IPS DF 19.7 (cell line): ENCODE measurements around the gene ARHGAP45.
"Not testable (repeated sequence)": the region's sequence is repeated elsewhere in the genome, so short reads cannot be mapped to it uniquely, and the experiment has no call there.

ENCODE experiments used
- DNase-seq: peaks from one replicate; pipeline ENCODE4 v3.0.0-alpha.2; 2013; ENCODE audit warnings: low read depth, low spot score

The ARHGAP45 gene

DNA sequence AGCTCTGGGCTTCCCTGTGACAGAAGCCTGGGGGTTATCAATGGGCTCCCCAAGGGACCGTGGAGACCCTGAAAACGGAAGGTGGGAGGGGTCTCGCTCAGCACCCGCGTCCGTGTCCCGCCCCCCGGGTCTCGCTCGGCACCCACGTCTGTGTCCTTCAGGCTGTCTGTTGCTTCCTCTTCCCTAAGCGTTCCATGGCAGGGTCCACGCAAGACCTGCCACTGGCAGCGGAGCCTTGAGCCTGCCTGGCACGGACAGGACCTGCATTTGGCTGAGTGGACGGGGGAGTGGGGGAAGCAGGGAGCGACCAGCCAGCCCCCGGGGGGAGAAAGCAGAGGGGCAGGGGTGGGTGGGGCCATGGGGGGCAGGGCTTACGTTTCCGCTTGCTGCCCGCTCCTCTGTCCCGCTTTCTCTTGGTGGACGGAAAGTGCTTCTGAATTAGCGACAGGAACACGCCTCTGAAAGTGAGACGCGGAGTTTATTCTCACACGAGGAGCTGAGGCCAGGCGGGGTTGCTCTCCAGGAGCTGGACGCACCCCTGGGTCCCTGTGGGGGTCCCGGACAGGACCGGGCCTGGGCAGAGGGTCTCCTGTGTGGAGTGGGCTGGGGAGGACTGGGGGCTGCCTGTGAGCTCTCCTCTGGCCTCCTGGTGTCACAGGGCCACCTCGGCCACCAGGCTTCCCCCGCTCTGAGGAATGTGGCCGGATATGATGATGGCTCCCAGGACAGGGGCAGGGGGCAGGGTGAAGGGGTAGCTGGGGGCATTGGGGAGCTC, 48.9 kb downstream of the ARHGAP45 start:
- no peak for DNase-seq

DNA sequence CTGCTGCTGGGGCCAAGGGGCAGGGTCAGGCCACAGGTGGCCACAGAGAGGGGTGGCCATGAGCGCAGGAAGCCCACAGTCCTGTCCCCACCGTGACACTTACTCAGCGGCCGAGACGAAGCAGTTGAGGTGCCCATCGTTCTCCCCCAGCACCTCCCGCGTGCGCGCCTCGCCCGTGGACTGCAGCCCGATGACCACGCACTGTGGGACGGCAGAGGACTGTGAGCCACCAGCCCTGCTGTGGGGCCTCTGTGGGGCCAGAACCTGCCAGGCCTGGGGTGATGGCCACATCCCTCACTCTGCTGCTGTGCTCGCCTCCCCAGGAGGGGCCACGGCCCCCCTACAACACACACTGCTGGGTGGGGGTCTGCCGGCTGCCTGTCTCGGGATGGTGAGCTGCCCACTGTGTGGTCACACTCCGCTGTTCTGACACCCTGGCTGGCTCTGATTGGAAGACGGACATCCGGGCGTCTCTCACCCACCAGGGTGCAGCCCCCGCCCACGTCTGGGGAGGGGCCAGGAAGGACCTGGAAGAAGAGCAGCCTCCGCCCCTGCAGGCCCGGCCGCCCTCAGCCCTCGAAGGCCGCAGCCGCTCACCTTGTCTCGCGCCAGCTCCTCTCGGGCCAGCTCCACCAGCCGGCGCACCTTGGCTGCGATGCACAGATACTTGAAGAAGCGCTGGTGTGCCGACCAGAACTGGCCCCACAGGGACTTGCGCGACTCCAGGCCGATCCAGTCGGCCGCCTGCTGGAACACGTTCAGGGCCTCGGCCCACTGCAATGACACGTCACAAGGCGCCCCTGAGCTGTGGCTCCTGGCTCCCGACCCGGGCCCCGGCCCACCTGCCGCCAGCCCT, 50.0 kb downstream of the ARHGAP45 start:
- no peak for DNase-seq

DNA sequence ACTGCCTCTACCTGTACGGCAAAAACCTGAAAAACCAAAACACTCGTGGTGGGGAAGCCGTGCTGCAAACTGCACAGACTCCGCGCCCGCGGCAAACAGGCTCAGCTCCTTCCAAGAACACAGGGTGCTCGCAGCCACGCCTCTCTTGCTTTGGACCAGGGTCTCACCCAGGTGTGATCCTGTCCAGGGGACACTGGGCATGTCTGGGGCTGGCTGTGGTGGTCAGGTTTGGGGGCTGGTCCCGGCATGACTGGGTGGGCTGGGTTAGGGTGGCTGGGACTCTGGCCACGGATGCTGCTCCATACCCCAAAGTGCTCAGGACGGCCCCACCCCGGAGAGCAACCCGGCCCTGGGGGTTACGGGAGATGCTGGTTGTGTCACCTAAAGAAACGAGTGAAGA, 50.7 kb downstream of the ARHGAP45 start:
- DNase-seq: no peak

DNA sequence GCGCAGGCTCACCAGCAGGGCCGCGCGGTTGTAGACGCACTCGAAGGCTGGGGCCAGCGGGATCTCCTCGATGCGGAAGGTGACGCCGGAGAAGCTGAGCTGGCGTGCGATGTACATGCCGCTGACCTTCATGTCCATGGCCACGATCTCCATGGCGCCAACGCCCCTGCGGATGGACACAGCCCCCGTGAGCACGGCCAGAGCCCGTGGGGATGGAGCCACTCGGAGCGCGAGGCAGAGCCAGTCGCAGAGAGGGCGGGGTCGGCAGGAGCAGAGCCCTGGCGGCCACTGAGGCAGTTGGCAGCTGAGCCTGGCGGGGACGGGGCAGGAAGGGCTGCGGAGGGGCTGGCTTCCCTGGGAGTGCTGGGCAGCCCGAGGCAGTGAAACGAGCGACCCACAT, 52.0 kb downstream of the ARHGAP45 start:
- no peak for DNase-seq

DNA sequence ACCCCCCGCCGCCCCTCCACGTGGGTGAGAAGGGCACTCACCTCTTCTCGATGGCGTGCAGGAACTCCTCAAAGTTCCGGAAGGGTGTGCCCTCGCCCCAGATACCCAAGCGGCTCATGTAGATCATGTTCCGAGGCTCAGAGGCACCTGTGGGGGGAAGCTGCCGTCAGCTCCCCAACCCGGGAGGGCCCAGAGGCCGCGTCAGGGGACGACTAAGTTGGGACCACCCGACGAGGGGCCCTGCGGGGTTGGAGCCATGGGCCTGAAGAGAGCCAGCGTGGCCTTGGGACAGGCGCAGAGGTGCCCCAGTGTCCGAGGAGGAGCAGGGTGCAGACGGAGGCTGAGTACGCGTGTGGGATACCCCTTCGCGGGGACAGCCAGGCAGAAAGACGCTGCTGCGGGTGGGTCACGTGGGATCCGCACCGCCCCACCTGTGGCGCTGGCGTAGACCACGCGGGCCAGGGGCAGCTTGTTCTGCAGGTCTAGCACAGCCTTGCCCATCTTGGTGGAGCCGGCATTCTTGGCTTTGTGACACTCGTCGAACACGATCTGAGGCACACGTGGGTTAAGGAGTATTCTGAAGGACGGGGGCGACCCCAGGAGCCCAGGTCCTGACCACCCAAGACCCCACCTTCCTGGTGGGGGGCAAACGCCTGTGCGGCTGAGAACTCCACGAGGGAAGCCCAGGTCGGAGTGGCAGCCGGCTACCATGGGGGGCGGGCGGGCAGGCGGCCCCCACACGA, 52.7 kb downstream of the ARHGAP45 start:
- no peak for DNase-seq

DNA sequence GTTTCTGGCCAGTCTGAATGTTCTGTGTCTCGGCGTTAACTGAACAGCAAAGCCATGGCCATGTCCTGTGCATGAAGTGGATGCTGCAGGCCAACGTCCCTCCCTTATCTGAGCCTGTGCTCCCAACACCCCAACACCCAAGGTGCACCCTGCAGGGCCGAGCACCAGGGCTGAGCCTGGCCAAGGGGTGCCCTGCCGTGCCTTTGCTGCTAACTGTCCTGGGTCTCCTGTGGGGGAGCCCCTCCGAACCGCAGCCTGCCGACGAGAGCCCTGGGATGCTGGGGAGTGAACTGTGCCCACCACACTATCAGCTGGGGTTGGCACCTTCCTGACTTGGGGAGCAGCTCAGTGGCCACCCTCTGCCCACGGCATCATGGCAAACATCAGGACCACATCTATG, 54.4 kb downstream of the ARHGAP45 start:
- DNase-seq: no peak

DNA sequence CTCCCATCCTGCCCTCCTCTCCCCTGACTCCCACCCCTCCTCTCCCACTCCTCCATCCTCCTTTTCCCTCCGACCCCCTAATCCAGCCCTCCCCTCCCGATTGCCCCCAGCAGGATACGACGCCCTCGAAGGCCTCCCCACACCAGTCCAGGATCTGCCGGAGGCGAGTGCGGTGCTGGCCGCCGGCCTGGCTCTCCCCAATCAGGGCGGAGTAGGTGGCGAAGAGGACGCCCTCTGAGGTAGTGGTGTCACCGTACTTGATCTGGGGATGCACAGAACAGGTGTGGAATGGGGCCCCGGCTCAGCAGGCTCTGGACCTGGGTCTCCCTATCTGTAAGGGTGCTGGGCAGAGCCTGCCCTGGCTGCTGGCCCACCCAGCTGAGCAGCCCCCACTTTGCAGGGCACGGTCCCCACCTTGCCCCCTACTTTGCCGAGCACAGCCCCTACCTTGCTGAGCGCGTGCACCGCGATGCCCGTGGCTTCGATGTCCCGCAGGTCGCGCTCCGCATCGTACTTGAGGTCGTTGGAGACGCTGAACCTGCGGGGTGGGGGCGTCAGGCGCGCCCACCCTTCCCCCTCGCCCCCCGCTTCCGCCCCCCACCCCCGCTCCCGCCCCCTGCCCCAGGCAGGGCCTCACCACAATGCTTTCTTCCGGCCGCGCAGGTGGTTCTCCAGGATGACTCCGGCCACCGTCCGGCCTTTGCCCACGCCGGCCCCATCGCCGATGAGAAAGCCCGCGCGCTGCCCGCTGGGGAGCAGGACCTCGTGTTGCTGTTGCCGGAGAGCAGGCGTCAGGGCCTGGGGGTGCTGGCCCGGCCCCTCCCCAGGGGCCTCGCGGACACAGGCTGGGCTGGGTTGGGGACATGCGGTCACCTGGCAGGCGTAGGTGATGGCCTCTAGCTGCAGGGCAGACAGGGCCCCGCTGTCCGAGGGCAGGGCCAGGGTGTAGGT, 55.3 kb downstream of the ARHGAP45 start:
- DNase-seq: no peak

DNA sequence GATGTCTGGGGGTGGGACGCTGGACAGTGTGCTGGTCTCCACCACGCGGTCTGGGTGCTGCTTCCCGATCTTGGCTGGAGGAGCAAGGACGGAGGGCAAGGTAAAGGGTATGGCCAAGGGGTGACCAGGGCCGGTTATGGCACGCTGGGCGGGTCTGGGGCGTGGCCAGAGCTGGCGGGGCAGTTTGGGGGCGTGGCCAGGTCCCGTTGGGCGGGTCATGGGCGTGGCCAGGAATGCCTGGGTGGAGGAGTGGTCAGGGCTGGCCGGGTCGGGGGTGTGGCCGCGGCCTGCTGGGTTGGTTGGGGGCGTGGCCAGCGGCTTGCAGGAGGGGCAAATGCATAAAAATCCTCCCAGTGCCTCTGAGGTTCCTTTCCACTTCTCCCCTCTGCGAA, 56.0 kb downstream of the ARHGAP45 start:
- DNase-seq: no peak

DNA sequence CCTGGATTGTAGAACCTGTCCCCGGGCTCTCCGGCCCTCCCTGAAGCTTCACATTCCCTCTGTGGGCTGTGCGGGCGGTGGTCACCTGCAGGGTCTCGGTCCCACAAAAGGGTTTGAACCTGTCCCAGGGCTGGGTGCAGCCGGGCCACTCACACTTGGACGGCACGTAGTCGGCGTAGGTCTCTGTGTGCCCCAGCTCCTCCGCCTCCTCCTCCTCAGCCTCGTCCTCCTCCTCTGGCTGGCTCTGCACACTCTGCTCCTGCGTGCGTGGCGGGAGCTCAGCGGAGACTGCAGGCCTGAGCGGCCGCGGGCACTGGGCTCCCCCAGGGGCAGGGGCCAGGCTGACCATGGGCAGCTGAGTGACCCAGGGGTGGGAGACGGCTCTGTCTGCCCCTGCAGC, 56.4 kb downstream of the ARHGAP45 start:
- DNase-seq: no peak

DNA sequence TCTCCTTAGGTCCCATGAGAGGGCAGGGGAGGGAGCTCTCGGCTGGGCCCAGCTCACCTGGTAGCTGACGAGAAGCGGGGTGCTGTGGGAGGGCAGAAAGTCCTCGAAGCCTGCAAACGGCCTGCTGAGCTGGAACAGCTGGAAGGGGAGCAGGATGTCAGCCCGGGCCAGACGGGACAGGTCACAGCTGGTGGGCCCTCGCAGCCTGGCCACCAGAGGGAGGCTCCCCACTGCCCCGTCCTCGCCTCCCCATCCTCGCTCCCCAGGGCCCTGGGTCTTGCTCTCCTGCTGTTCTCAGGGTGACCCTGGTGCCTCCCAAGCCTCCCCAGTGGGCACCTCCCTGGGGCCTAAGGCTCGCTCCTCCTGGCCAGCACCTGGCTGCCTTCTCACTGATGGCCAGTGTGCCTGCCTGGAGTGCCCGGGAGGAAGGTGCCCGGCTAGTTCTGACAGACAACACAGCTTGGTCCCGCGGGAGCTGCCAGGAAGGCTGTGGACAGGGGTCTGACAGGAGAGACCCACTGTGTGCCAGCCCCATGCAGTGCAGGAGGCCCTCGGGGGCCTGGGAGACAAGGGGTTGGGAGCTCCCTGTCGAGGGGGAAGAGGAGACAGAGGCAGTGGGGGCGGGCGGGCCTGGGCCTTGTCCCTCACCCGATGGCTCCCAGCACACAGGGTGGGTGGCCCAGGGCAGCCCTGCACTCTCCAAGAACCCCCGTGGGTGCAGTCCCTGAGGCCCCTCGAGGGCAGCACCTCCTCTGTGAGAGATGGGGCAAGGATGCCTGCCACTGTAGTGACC, 57.1 kb downstream of the ARHGAP45 start:
- no peak for DNase-seq

DNA sequence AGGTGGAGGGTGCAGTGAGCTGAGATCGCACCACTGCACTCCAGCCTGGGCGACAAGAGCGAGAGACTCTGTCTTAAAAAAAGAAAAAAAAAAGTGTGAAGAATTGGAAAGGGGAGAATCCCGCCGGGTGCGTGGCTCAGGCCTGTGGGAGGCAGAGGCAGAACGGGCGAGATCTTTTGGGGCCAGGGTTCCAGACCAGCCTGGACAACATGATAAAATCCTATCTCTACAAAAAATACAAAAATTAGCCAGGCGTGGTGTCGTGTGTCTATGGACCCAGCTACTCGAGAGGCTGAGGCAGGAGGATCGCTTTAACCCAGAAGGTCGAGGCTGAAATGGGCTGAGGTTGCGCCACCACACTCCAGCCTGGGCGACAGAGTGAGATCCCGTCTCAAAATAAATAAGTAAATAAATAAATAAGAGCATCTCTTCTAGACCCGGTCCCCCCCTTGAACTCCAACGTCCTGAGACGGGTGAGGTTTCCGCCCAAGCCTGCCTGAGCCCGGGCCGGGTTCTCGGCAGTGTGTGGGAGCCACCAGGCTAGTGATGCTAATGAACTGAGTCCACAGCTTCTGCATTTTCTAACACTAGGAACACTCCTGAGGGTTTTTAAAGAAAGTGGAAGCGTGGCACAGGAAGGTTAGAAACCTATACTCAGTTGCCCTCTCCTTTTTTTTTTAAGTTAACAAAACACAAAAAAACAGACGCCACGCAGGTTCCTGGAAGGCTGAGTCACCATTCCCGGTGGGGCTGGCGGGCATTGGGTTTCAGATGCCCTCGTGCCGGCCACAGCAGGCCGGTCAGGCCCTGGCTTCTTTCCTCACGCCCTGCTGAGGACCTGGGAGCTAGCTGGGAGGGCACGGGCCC, 58.9 kb downstream of the ARHGAP45 start:
- DNase-seq: no peak

DNA sequence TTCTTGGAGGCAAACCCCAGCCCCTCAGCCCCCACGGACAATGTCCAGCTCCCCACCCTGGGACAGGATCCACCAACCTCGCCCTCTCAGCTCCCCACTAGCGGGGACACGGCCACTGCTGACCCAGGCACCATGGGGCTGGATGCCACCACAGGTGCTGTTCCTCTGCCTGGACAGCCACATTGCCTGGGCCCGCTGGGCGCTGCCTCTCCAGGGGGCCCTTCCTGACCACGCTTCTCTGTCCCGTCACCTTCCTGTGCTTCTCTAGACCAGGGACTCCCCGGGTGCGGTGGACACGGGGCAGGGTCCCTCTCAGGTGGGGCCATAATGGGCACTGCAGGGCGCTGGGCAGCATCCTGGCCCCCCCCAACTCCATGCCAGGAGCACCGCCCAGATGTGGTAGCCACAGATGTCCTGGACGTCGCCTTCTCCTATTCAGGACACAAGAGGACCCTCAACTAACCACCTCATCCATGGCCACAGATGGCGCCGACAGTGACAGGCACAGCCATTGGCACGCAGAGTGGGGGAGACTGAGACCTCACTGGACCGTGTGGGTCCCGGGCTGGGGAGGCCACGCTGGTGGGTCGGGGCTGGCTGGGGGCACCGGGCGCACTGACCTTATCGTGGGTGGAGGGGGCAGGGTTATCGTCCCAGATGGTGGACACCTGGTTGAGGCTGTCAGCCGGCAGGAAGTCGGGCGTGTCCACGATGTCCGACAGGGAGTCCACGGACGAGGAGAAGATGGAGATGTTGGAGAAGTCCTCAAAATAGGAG, 60.2 kb downstream of the ARHGAP45 start:
- DNase-seq: no peak

DNA sequence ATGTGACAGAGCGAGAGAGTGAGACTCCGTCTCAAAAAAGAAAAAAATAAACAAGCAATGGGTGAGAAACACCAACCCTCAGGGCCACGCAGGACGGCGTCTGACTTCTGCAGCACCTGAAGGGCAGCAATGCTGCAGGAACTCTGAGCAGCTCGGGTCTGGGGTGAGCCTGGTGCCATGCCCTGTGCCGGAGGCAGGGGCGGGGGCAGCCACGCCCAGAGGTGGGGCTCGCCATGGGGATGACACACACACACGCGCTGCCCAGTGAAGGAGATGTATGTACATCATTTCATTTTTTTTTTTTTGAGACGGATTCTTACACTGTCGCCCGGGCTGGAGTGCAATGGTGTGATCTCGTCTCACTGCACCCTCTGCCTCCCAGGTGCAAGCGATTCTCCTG, 61.1 kb downstream of the ARHGAP45 start:
- DNase-seq: no peak

DNA sequence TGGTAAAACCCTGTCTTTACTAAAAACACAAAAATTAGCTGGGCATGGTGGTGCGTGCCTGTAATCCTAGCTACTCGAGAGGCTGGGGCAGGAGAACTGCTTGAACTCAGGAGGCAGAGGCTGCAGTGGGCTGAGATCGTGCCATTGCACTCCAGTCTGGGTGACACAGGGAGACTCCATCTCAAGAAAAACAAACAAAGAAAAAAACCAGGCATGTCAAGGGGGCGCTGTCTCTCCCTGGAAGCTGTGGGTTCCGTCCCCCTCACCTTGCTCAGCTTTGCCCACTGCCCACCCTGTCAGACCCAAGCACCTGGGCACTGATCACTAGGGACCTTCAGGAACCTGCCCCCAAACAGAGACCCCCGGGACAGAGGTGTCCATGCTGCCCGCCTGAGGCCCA, 62.1 kb downstream of the ARHGAP45 start:
- DNase-seq: not testable (repeated sequence)

DNA sequence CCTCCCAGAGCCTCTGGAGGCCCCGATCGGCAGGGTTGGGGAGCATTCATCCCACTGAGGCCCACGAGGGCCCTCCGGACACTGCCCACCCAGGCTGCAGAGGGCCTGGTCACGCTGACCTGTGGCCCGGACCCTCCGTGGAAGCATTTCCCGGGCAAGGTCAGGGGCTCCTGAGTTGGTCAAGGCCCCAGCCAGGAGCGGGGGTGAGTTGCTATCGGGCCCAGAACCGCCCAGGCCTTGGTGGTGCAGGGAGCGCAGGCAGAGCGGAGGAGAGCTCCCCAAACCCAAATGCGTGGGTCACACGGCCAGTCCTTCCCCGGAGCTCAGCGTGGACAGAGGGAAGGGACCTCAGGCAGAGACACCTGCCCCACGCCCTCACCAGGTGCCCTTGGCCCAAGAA, 62.6 kb downstream of the ARHGAP45 start:
- no peak for DNase-seq

DNA sequence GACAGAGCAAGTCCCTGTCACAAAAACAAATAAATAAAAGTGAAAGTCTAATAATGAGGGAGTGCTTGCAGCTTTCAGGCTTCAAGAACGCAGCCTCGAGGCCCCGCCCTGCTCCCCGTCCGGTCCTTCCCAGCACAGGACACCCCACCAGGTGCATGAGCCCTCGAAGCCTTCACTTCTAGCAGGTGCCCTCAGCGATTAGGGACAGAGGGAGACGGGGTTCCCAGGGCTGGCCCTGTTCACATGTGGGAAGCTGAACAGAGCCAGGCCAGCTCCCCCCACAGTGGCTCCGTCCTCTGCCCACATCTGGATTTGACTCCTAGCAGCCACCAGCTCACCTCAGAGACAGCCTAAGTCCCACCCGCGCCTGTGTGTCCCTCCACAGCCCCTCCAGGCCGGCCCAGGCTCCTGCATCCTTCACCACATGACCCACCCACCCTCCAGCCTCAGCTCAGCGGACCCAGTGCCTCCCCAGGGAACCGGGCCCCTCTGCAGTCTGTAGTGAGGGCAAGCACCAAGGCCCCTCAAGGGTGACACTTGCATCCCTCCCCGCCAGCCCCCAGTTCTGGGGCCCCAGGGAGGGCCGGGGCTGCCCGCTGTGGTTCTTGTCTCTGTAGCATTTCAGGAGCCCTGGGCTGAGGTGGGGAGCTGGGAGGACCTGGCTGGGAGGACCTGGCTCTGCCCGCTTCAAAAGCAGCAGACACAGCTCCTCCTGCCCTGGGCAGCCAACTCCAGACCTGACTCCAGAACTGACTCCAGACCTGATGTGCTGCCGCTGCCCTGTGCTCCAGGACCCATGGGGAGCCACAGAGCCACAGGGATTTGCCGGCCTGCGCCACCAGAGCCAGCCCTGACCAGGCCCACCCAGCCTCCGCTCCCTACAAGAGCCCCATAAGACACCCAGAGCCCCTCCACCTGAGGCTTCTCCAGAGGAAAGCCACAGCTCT, 64.1 kb downstream of the ARHGAP45 start:
- DNase-seq: no peak

DNA sequence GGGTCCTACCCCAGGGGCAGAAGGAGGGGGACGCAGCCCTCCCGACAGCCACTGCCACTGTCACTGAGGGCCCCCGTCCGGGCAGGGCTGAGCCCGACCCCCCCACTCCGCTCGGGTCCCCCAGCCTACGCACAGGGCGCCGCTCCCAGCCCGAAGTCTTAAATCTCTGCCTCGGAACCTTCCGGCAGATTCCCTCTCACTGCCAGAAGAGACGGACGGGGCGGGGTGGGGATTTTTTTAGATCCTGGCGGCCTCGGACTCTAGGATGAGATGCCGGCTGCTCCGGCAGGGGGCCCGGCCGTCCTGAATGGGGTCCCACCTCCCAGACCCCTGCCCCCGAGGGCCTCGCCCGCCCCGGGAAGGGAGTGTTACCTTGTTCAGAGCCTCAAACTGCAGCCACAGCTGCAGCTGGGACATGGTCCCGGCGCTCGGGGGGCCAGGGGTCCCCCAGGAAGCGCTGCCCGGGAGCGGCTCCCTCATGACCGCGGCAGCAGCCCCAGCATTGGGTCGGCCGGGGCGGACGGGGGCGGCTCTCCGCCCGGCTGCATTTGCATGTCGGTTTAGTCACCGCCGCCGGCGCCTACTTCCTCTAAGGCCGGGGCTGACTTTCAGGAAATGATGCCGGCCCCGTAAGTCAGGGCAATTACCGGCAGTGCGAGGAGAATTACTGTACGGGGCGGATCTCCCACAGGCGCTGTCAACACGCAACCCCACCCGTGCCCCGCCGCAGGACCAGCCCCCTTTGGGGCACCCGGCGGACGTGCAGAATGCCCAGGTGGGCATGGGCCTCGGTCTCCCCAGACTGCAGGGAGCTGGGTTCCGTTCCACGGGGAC, 65.0 kb downstream of the ARHGAP45 start:
- DNase-seq: no peak
